IPS-18c (cell line): ENCODE results near the gene TRIP13.
"Not testable (repeated sequence)": the region's sequence is repeated elsewhere in the genome, so short reads cannot be mapped to it uniquely, and the experiment has no call there.

ENCODE experiments used
- H3K4me3 ChIP-seq: 2 replicates; pipeline ENCODE4 v1.7.0; 2013; ENCODE audit warnings: low read depth, mild to moderate bottlenecking, low read length, moderate library complexity; ENCODE audit not compliant: insufficient read depth
- H3K9me3 ChIP-seq: one replicate; pipeline ENCODE4 v1.6.1; 2013; ENCODE audit warnings: mild to moderate bottlenecking, low read length, moderate library complexity; ENCODE audit not compliant: control insufficient read depth, insufficient read depth

Gene TRIP13

DNA sequence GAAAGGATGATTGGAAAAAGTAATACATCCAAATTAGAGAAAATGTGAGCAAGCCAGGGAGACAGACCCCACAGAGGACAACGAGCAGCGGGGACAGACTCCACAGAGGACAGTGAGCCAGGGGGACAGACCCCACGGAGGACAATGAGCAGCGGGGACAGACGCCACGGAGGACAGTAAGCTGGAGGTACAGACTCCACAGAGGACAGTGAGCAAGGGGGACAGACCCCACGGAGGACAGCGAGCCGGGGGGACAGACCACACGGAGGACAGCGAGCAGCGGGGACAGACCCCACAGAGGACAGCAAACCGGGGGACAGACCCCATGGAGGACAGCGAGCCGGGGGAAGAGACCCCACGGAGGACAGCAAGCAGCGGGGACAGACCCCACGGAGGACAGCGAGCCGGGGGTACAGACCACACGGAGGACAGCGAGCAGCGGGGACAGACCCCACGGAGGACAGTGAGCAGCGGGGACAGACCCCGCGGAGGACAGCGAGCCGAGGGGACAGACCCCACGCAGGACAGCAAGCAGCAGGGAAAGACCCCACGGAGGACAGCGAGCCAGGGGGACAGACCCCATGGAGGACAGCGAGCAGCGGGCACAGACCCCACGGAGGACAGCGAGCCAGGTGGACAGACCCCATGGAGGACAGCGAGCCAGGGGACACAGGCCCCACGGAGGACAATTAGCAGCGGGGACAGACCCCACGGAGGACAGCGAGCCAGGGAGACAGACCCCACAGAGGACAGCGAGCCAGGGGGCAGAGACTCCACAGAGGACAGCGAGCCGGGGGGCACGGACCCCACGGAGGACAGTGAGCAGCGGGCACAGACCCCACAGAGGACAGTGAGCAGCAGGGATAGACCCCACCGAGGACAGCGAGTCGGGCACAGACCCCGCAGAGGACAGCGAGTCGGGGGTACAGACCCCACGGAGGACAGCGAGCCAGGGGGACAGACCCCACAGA is 40.0 kb upstream of the TRIP13 start:
- peaks cover 2% of the 10 kb centered on the region for H3K9me3 ChIP-seq
- no peak overlapping the region for H3K4me3 ChIP-seq

DNA sequence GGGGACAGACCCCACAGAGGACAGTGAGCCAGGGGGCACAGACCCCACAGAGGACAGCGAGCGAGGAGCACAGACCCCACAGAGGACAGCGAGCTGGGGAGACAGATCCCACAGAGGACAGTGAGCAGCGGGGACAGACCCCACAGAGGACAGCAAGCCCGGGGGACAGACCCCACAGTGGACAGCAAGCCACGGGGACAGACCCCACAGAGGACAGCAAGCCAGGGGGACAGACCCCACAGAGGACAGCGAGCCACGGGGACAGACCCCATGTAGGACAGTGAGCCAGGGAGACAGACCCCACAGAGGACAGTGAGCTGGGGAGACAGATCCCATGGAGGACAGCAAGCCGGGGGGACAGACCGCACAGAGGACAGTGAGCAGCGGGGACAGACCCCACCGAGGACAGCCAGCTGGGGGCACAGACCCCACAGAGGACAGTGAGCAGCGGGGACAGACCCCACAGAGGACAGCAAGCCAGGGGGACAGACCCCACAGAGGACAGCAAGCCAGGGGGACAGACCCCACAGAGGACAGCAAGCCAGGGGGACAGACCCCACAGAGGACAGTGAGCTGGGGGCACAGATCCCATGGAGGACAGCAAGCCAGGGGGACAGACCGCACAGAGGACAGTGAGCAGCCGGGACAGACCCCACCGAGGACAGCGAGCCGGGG is 39.1 kb upstream of the TRIP13 start:
- H3K4me3 ChIP-seq, H3K9me3 ChIP-seq: not testable (repeated sequence)

DNA sequence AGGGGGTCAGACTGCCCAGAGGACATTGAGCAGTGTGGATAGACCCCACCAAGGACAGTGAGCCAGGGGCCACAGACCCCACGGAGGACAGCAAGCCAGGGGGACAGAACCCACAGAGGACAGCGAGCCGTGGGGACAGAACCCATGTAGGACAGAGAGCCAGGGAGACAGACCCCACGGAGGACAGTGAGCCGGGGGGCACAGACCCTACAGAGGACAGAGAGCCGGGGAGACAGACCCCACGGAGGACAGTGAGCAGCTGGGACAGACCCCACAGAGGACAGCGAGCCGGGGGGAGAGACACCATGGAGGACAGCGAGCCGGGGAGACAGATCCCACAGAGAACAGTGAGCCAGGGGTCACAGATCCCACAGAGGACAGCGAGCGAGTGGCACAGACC is 38.5 kb upstream of the TRIP13 start:
- peaks cover 2% of the 10 kb centered on the region for H3K9me3 ChIP-seq
- H3K4me3 ChIP-seq = no peak overlapping the region

DNA sequence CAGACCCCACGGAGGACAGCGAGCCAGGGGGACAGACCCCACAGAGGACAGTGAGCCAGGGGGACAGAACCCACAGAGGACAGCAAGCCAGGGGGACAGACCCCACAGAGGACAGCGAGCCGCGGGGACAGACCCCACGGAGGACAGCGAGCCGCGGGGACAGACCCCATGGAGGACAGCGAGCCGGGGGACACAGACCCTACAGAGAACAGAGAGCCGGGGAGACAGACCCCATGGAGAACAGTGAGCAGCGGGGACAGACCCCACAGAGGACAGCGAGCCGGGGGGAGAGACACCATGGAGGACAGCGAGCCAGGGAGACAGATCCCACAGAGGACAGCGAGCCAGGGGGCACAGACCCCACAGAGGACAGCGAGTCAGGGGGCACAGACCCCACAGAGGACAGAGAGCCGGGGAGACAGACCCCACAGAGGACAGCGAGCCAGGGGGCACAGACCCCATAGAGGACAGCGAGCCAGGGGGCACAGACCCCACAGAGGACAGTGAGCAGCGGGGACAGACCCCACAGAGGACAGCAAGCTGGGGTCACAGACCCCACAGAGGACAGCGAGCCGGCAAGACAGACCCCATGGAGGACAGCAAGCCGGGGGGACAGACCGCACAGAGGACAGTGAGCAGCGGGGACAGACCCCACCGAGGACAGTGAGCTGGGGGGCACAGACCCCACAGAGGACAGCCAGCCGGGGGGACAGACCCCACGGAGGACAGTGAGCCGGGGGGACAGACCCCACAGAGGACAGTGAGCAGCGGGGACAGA is 37.5 kb upstream of the TRIP13 start:
- H3K9me3 ChIP-seq = peaks cover 2% of the 10 kb centered on the region
- H3K4me3 ChIP-seq = no peak overlapping the region

- Histone ChIP-seq H3K4me3 (no peak overlapping the region), H3K9me3 (peaks cover 2% of the 10 kb centered on the region)
Observed at GRCh38 chr5:855771-856530, 36.7 kb upstream of the TRIP13 start.

- Histone ChIP-seq H3K9me3 (peaks cover 2% of the 10 kb centered on the region), H3K4me3 (no peak overlapping the region)
Observed at GRCh38 chr5:856531-857425, 35.9 kb upstream of the TRIP13 start.

DNA sequence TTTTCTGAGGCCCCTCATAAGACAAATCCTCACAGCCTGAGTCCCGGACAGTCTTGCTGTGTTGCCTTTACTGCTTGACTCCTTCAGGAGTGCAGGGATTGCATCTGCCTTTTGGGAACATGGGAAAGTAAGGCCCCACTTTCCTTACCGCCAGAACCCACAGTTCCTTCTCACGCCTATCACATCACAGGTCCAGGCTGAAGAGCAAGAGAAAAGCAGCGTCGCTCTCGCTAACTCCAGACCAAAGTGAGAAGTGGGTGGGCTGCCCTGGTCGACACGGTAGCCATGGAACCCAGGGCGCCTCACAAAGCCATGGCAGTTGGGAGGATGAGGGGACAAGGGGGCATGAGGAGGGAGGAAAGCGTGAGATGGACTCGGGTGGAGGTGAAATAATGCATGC is 34.0 kb upstream of the TRIP13 start:
- Histone ChIP-seq H3K9me3 (no peaks in the 10 kb centered on the region), H3K4me3 (no peak overlapping the region)

DNA sequence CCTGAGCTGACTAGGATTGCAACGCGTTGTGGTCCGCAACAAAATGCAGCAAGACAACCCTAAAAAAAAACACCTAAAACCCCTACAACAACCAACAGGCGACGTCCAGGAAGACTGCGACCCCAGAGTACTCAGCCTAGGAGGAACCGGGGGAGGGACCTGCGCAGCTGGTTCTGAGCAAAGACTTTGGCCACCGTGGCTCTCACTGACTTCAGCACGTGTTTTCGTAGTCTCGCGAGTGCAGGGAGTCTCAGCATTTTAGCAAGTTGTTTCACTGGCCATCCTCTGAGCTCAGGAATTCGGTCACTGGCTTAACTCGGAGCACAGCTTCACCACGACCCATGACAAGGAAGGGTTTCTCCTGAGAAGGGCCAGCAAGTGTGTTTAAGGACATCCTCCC is 33.3 kb upstream of the TRIP13 start:
- Histone ChIP-seq H3K9me3 (no peaks in the 10 kb centered on the region), H3K4me3 (no peak overlapping the region)

DNA sequence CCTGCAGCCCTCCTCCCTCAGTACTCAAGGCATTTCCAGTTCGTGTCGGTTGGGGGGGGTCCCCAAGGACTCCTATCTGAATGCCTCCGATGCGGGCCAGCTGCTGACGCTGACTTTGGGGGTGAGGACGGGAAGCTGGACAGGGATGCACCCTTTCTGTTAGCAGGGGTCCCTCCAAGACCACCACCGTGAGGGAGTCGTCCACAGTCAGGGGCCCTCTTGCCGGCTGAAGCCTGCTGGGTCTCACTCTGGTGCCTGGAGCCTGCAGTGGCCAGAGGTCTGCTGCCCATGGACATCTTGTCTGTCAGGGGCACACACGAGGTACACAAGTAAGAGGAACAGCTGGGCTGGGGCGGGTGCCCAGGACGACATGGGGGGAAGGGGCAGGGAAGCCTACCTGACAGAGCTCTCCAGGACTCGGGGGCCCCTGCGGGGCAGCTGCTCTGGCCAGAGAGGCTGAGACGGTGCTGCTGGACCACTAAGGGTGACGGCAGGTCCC is 32.8 kb upstream of the TRIP13 start:
- Histone ChIP-seq H3K4me3 (no peak overlapping the region), H3K9me3 (no peaks in the 10 kb centered on the region)

- Histone ChIP-seq H3K4me3 (no peak overlapping the region), H3K9me3 (no peaks in the 10 kb centered on the region)
Observed at GRCh38 chr5:860506-861150, 32.1 kb upstream of the TRIP13 start.

GRCh38 chr5:861442-862366 is 31.0 kb upstream of the TRIP13 start:
- H3K9me3 ChIP-seq = no peaks in the 10 kb centered on the region
- H3K4me3 ChIP-seq = no peak overlapping the region

- Histone ChIP-seq H3K4me3 (no peak overlapping the region), H3K9me3 (no peaks in the 10 kb centered on the region)
Observed at GRCh38 chr5:862367-863243, 30.1 kb upstream of the TRIP13 start.

DNA sequence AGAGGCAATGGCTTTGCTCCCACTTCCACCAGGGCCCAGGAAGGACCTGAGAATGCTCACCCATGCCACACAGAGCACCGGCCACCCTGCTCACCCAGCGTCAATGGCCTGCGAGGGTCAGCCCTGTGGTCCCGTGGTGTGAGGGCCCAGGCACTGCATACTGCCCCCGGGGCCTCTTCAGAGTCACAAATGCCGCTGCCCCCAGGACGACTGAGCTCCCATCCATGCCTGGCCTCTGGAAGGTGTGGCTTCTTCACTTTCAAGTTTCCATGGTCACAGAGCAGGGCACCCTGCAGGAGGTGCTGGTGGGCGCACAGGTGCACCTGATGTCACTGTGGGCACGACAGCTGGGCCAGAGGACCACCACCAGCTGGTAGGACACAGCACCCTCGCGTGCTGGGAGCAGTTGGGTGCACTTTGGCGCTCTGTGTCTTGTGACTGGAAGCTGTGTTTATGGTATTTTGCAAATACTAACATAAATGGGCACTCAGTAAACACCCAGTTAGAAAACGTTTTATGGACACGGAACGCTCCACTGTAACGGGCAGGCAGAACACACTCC is 29.4 kb upstream of the TRIP13 start:
- Histone ChIP-seq H3K4me3 (no peak overlapping the region), H3K9me3 (no peaks in the 10 kb centered on the region)
